Breast epithelium (tissue), 4 donors: ENCODE data around the gene HES5. TPM values are rescaled to one million over a fixed set of nuclear protein-coding genes. Genes with fewer than 3 reads are reported as not detected.

Source experiments
- DNase-seq, 2 donors: peaks; one replicate each; pipeline ENCODE4 v3.0.0-alpha.2; 2019; ENCODE audit warnings: low spot score in 2 of 2
- H3K27ac ChIP-seq, 2 donors: fragments of 200-600 bp; sonication (generic) in 1 of 2; one replicate each; pipeline ENCODE4 v1.5.1; 2016 to 2019; ENCODE audit warnings: mild to moderate bottlenecking in 1 of 2
- H3K27me3 ChIP-seq, 2 donors: fragments of 200-600 bp; sonication (generic) in 1 of 2; one replicate each; pipeline versions ENCODE4 v1.5.1 to v1.6.0; 2017 to 2019; ENCODE audit warnings: control low read depth in 1 of 2, mild to moderate bottlenecking in 1 of 2
- H3K36me3 ChIP-seq: fragments of 200-600 bp; one replicate; pipeline ENCODE4 v1.5.1; 2019
- H3K4me1 ChIP-seq, 2 donors: fragments of 200-600 bp; sonication (generic); one replicate each; pipeline ENCODE4 v1.5.1; 2016 to 2019; ENCODE audit warnings: control low read depth in 1 of 2
- H3K4me3 ChIP-seq, 3 donors: fragments of 200-600 bp; sonication (generic); 1 replicate in 2 of 3; 2 replicates in 1 of 3; pipeline ENCODE4 v1.5.1; 2016 to 2019; ENCODE audit warnings: mild to moderate bottlenecking in 3 of 3, moderate library complexity in 2 of 3
- H3K9me3 ChIP-seq, 2 donors: fragments of 200-600 bp; sonication (generic) in 1 of 2; one replicate each; pipeline ENCODE4 v1.5.1; 2016 to 2019; ENCODE audit warnings: control low read depth in 1 of 2
- CTCF ChIP-seq, 3 donors: fragments of 450-650 bp; IDR thresholded peaks; one replicate each; pipeline ENCODE4 v1.5.1; 2016 to 2017; ENCODE audit warnings: antibody characterized with exemption in 3 of 3, mild to moderate bottlenecking in 3 of 3, moderate library complexity in 3 of 3
- POLR2A ChIP-seq: fragments of 450-650 bp; IDR thresholded peaks from one replicate; pipeline ENCODE4 v1.6.1; 2016; ENCODE audit warnings: antibody characterized with exemption, mild to moderate bottlenecking, moderate library complexity
- POLR2AphosphoS5 ChIP-seq, 3 donors: sonication (generic); formaldehyde crosslinking; IDR thresholded peaks; one replicate each; pipeline ENCODE4 v1.6.1; 2017; ENCODE audit warnings: antibody characterized with exemption in 3 of 3
- intact Hi-C: fragments of 100-400 bp; cut with DNase I; formaldehyde crosslinking; loops from one replicate; pipeline ENCODE4 v1.15.1; 2023; ENCODE audit warnings: low total_unique reads
- total RNA-seq, 3 donors: library from RNA; depleted of rRNA; stranded (reverse); fragments of >200 nt; gene quantifications; one replicate each; pipeline ENCODE4 v1.1.0, GENCODE V29; 2016

Gene HES5
- total RNA-seq, 3 donors from 2014 or later = not detected

DNA sequence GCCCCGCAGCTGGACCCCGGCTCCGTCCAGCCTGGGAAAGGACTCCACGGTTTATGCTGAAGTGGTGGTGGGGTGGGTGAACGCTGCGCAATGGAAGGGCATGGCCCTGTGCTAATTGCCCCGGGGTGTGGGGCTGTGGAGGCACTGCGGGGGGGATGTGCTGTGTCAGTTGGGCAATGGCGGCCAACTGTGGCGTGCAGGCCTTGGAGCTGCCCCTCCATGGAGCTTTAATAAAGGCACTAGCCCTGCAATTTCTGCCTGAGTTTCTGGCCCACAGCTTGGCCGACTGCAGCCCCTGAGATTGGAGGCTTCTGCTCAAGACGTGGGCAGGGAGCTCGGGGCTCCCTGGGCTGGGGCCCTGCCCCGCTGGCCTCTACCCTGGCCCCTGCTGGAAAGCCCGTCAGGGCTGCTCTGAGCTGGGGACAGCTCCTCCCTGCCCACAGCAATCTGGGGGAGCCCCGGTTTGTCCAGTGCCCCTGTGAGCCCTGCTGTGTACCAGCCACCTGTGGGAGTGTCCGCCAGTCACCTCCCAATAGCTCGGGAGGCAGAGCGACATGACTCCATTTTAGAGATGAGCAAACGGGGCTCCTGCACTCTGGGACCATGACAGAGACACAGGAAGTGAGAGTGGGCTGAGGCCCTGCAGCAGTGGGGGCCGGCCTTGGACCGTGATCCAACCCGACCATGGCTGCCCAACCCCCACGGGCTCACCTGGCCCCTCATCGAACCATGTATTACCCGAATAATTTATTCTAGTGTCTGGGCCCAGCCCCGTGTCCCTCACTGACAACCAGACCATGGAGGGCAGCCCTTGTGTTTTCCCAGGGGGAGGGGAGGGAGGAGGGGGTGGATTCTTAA lies 17.4 kb upstream of the HES5 start:
- no peak for TF ChIP-seq POLR2A
- peak in 1 of 3 donors; percentile 10 for TF ChIP-seq POLR2AphosphoS5 (IDR thresholded peaks at IDR 0.05)
- no peaks in the 10 kb centered on the region for H3K9me3 ChIP-seq
- H3K36me3 ChIP-seq = no peaks in the 10 kb centered on the region
- DNase-seq = no peak
- intact Hi-C loops = loop anchor here (2.0 kb wide), 1 partner anchor 135 kb away; the partner anchor contains the start of gene PEX10
- no peaks in the 10 kb centered on the region for H3K27me3 ChIP-seq
- H3K4me1 ChIP-seq = peaks cover 32 to 33% of the 10 kb centered on the region in 2 donors
- H3K27ac ChIP-seq = peak overlapping the region; percentile 98 to 100
- H3K4me3 ChIP-seq = peak overlapping the region; percentile 49 to 73 (median 59)

DNA sequence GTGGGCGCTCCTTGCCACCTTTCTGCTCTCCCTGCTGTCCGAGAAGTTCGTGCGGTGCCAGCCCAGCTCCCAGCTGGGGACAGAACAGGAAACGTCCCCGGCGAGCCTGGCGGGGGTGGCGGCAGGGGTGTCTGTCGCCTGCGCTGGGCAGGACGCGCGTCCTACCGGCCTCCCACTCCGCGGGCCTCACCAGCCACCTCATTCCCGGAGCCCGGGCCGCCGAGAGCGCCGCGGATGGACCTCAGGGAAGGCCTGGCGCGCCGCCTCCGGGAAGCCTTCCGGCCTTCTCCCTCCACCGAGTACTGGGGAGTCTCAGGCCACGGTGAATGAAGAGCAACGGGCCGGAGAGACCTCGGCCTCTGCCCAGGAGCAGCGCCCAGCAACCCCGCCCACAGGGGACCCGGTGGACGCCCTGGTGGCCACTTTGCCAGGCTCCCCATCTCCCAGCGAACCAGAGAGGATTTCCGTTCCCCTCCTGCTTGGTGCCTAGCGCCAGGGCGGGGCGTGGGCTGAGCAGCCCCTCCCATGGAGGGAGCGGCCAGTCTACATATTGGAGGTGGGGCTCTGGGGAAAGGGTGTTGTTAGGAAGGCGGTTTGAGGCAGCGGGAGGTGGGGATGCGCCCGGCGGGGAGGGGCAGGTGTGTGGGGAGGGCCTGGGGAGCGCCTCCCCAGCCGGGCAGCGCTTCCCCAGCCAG lies 16.6 kb upstream of the HES5 start:
- Histone ChIP-seq H3K27ac (peak overlapping the region; percentile 98 to 100), H3K27me3 (no peaks in the 10 kb centered on the region), H3K4me1 (peaks cover 32 to 33% of the 10 kb centered on the region in 2 donors), H3K36me3 (no peaks in the 10 kb centered on the region), H3K4me3 (peak overlapping the region; percentile 49 to 73 (median 59)), H3K9me3 (no peaks in the 10 kb centered on the region)
- TF ChIP-seq CTCF (IDR thresholded peaks at IDR 0.05) (peak in 1 of 3 donors; percentile 36), POLR2AphosphoS5 (IDR thresholded peaks at IDR 0.05) (peak in 2 of 3 donors; percentile 31 to 53), POLR2A (no peak)
- DNase-seq = peak; percentile 85 to 87
- intact Hi-C loops = no loop called here

DNA sequence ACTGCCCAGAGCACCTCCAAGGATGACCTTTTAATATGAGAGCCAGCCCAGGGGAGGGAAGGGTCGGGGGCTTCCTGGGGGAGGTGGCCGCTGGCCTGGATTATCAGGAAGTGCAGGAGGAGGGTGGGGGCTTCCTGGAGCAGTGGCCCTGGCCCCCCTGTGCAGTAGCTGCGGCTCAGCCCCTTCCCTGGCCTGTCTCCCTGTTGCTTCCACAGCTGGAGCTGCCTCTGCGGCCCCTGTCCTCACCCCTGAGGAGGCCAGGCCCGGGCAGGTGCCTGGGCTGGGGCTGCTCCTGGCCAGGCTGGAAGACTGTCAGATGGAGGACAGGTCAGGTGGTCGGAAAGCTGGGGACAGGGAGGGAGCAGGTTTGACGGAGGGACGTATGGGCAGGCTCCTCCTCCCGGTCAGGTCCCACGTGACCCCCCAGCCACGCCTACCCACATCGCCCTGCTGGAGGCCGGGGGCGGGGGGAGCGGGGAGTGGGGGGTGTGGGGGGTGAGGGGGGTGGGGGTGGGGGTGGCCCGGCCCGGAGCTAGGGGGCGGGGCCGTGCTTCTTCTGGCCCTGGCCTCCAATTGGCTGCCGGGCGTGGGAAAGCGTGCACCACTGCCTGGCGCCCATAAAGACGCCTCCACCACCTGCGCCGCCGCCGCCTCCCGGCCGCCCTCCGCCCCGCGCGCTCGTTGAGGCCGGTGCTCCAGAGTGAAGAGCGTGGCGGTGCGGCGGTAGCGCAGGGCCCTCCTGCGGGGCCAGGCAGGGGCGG lies 15.9 kb upstream of the HES5 start:
- peak; percentile 87 to 93 for DNase-seq
- no peaks in the 10 kb centered on the region for H3K9me3 ChIP-seq
- intact Hi-C loops = no loop called here
- H3K27ac ChIP-seq = peak overlapping the region; percentile 98 to 100
- TF ChIP-seq POLR2AphosphoS5 (IDR thresholded peaks at IDR 0.05) (peak in 1 of 3 donors; percentile 3), CTCF (IDR thresholded peaks at IDR 0.05) (no peak), POLR2A (no peak)
- peaks cover 32 to 33% of the 10 kb centered on the region in 2 donors for H3K4me1 ChIP-seq
- H3K27me3 ChIP-seq = peaks cover 0 to 2% of the 10 kb centered on the region in 2 donors
- no peaks in the 10 kb centered on the region for H3K36me3 ChIP-seq
- H3K4me3 ChIP-seq = peak overlapping the region; percentile 49 to 73 (median 59)

DNA sequence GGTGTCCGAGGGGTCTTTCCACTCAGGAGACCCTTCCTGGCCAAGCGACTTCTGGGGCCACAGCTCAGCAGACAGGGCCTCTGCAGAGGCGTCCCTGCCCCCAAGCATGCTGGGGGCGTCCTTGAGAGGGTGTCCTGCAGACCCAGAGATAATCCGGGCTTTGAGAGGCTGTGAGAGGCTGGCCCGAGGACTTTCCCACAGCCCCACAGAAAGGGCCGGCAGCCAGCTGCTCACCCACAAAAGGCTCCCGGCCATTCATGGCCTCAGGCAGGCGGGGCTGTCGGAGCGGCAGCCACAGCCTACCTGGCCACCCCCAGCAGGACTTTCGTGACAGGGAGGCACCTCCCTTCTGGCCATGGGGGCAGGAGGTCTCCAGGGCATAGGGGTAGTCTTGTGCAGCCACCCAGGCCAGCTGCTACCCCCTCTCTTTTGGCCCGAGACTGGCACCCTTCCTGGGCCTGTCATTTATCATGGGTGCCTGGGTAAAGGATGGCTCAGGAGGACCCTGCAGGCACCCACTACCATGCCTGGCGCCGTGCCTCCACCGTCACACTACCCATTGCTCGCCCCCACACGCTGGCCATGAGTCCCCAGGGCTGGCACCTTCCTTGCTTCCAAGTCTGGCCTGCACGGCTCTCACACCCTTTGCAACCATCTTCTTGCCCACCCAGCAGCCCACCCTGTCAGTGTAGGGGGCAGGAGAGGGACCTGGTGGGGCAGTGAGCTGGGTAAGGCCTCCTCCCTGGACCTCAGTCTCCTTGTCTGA lies 15.0 kb upstream of the HES5 start:
- Histone ChIP-seq H3K27me3 (peaks cover 5 to 11% of the 10 kb centered on the region in 2 donors), H3K27ac (peak overlapping the region; percentile 98 to 100), H3K4me1 (peaks cover 32 to 33% of the 10 kb centered on the region in 2 donors), H3K36me3 (no peaks in the 10 kb centered on the region), H3K4me3 (no peak overlapping the region), H3K9me3 (no peaks in the 10 kb centered on the region)
- no peak for DNase-seq
- intact Hi-C loops = no loop called here
- no peak for TF ChIP-seq CTCF (IDR thresholded peaks at IDR 0.05)
